Sigmoid colon (tissue), 7 donors: ENCODE results near the gene FAM131C. TPM values are rescaled to one million over a fixed set of nuclear protein-coding genes. Genes with fewer than 3 reads are reported as not detected.
"Not testable (repeated sequence)": the region's sequence is repeated elsewhere in the genome, so short reads cannot be mapped to it uniquely, and the experiment has no call there.

Experiments used
- DNase-seq: peaks from one replicate; pipeline ENCODE4 v3.0.0-alpha.2; 2019
- H3K27ac ChIP-seq, 4 donors: fragments of 200-600 bp; sonication (generic); one replicate each; pipeline ENCODE4 v1.5.1; 2016 to 2019; ENCODE audit warnings: mild to moderate bottlenecking in 1 of 4
- H3K27me3 ChIP-seq, 3 donors: fragments of 200-600 bp; sonication (generic); one replicate each; pipeline ENCODE4 v1.5.1; 2019; ENCODE audit warnings: mild to moderate bottlenecking in 1 of 3
- H3K36me3 ChIP-seq, 4 donors: fragments of 200-600 bp; sonication (generic); one replicate each; pipeline ENCODE4 v1.5.1; 2016 to 2019
- H3K4me1 ChIP-seq, 4 donors: fragments of 200-600 bp; sonication (generic); one replicate each; pipeline ENCODE4 v1.5.1; 2017 to 2019
- H3K4me3 ChIP-seq, 4 donors: fragments of 200-600 bp; sonication (generic); one replicate each; pipeline ENCODE4 v1.5.1; 2017 to 2019; ENCODE audit warnings: mild to moderate bottlenecking in 2 of 4, moderate library complexity in 1 of 4
- H3K9me3 ChIP-seq, 4 donors: fragments of 200-600 bp in 3 of 4; sonication (generic) in 3 of 4; one replicate each; pipeline versions ENCODE4 v1.5.1 to v1.6.1; 2013 to 2019
- EP300 ChIP-seq, 4 donors: sonication (generic); formaldehyde crosslinking; IDR thresholded peaks; one replicate each; pipeline ENCODE4 v1.6.1; 2017; ENCODE audit warnings: antibody characterized with exemption in 4 of 4
- POLR2A ChIP-seq, 2 donors: fragments of 450-650 bp; IDR thresholded peaks; one replicate each; pipeline ENCODE4 v1.6.1; 2016; ENCODE audit warnings: antibody characterized with exemption in 2 of 2, mild to moderate bottlenecking in 2 of 2, moderate library complexity in 2 of 2
- POLR2AphosphoS5 ChIP-seq, 4 donors: sonication (generic); formaldehyde crosslinking; IDR thresholded peaks; one replicate each; pipeline ENCODE4 v1.6.1; 2017; ENCODE audit warnings: antibody characterized with exemption in 4 of 4
- WGBS, 2 donors: extraction: QIAGEN DNeasy Blood & Tissue Kit; methylation state at CpG; one replicate each; pipeline ENCODE4 v1.1.7; 2013; 5-methylcytosine and 5-hydroxymethylcytosine counted together
- intact Hi-C: fragments of 100-400 bp; cut with DNase I; formaldehyde crosslinking; loops from one replicate; pipeline ENCODE4 v1.15.1; 2023
- polyA plus RNA-seq, 3 donors: library from polyadenylated mRNA; stranded (reverse); fragments of 200-250 nt; gene quantifications; one replicate each; pipeline ENCODE4 v1.2.3, GENCODE V29; 2013
- total RNA-seq, 4 donors: library from RNA; depleted of rRNA; stranded (reverse); fragments of >200 nt; gene quantifications; one replicate each; pipeline ENCODE4 v1.1.0, GENCODE V29; 2016
- TF ChIP-seq, protein P1 (sequence below), 4 experiments: fragments of 450-650 bp in 3 of 4; fragments of 200-600 bp in 1 of 4; IDR thresholded peaks; one replicate each; pipeline ENCODE4 v1.5.1; 2016 to 2019; ENCODE audit warnings: antibody characterized with exemption in 4 of 4, mild to moderate bottlenecking in 3 of 4, moderate library complexity in 2 of 4
- donor health status: healthy with polysubstance abuse.
- donor health status: Bipolar disorder and iron deficiency.
- donor health status: healthy.

FAM131C gene
- total and polyA plus RNA-seq, 7 donors: 0.12 to 0.81 TPM; not detected in 5

GRCh38 chr1:16063226-16063829 is 10.1 kb downstream of the FAM131C start:
- TF ChIP-seq POLR2AphosphoS5 (IDR thresholded peaks at IDR 0.05) (no peak), POLR2A (IDR thresholded peaks at IDR 0.05) (no peak), EP300 (IDR thresholded peaks at IDR 0.05) (no peak)
- TF ChIP-seq, protein P1, sequence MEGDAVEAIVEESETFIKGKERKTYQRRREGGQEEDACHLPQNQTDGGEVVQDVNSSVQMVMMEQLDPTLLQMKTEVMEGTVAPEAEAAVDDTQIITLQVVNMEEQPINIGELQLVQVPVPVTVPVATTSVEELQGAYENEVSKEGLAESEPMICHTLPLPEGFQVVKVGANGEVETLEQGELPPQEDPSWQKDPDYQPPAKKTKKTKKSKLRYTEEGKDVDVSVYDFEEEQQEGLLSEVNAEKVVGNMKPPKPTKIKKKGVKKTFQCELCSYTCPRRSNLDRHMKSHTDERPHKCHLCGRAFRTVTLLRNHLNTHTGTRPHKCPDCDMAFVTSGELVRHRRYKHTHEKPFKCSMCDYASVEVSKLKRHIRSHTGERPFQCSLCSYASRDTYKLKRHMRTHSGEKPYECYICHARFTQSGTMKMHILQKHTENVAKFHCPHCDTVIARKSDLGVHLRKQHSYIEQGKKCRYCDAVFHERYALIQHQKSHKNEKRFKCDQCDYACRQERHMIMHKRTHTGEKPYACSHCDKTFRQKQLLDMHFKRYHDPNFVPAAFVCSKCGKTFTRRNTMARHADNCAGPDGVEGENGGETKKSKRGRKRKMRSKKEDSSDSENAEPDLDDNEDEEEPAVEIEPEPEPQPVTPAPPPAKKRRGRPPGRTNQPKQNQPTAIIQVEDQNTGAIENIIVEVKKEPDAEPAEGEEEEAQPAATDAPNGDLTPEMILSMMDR (IDR thresholded peaks at IDR 0.05): no peak
- Histone ChIP-seq H3K4me3 (no peak overlapping the region), H3K36me3 (no peaks in the 10 kb centered on the region), H3K4me1 (peaks cover 0 to 5% (median under 1%) of the 10 kb centered on the region in 4 donors), H3K27me3 (no peaks in the 10 kb centered on the region), H3K27ac (no peak overlapping the region), H3K9me3 (no peaks in the 10 kb centered on the region)
- intact Hi-C loops: no loop called here
- WGBS, 2 donors: 91 to 93% methylated on average over 15 of the region's 15 CpGs
- DNase-seq: no peak

DNA sequence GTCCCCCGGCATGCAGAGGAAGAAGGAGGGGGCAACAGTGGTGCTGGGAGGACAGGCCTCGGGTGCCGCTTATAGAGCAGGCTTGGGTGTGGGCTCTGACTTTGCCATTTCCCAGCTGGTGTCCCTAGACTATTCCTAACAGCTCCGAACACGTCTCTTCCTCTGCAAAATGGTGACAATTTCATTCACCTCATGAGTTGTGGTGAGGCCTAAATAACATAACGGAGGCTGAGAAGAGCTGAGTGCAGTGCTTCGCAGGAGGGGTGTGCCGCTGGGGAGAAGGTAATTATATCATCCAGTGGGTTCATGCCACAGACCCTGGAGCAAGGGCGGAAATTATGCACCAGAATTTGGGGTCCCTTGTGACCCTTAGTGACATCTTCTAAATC is 10.8 kb downstream of the FAM131C start:
- H3K27ac ChIP-seq, H3K9me3 ChIP-seq, DNase-seq, intact Hi-C loops, H3K36me3 ChIP-seq, H3K4me1 ChIP-seq, H3K27me3 ChIP-seq, H3K4me3 ChIP-seq: not testable (repeated sequence)
- 86 to 88% methylated on average over 9 of the region's 9 CpGs for WGBS, 2 donors

- H3K9me3 ChIP-seq, H3K36me3 ChIP-seq, intact Hi-C loops, DNase-seq, H3K4me1 ChIP-seq, H3K27me3 ChIP-seq, H3K27ac ChIP-seq, H3K4me3 ChIP-seq: not testable (repeated sequence)
- 75 to 83% methylated on average over 18 of the region's 18 CpGs for WGBS, 2 donors
These were observed 11.3 kb downstream of the FAM131C start for GRCh38 chr1:16061989-16062686.

DNA sequence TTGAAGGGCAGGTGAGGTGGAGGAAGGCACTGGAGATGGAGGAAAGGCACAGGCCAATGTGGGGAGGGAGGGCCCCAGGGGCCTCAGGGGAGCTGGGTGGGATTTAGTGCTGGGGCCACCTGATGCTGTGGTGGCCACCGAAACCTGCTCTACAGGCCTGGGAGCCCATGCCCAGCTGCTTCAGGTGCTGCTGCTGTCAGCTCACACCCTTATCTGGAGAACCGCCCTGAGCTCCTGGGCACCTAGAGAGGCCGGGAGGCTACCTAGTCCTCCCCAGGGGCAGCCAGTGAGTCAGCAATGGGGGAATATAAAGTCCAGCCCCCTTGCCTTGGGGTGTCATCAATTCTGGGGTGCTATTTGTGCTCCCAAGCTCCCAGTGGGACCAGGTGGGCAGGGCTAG is 12.2 kb downstream of the FAM131C start:
- H3K36me3 ChIP-seq: no peaks in the 10 kb centered on the region
- no peak for DNase-seq
- no peak overlapping the region for H3K4me3 ChIP-seq
- no peaks in the 10 kb centered on the region for H3K9me3 ChIP-seq
- no peak for TF ChIP-seq POLR2AphosphoS5 (IDR thresholded peaks at IDR 0.05)
- no peak for TF ChIP-seq POLR2A (IDR thresholded peaks at IDR 0.05)
- TF ChIP-seq, protein P1 (IDR thresholded peaks at IDR 0.05): no peak
- no peak for TF ChIP-seq EP300 (IDR thresholded peaks at IDR 0.05)
- H3K27ac ChIP-seq: no peak overlapping the region
- no peaks in the 10 kb centered on the region for H3K4me1 ChIP-seq
- WGBS, 2 donors: 45 to 81% methylated on average over 3 of the region's 3 CpGs
- no peaks in the 10 kb centered on the region for H3K27me3 ChIP-seq
- intact Hi-C loops: no loop called here

- H3K27me3 ChIP-seq, H3K4me3 ChIP-seq, DNase-seq, H3K36me3 ChIP-seq, H3K4me1 ChIP-seq, H3K27ac ChIP-seq, H3K9me3 ChIP-seq: not testable (repeated sequence)
- intact Hi-C loops: loop anchor here (5.0 kb wide), 1 partner anchor 266 kb away; no protein-coding TSS in a partner anchor
- 66 to 80% methylated on average over 15 to 17 of the region's 20 CpGs for WGBS, 2 donors
These were observed 14.9 kb downstream of the FAM131C start for GRCh38 chr1:16058394-16059120.

- H3K27me3 ChIP-seq, H3K27ac ChIP-seq, H3K36me3 ChIP-seq, H3K4me1 ChIP-seq, DNase-seq, H3K9me3 ChIP-seq, H3K4me3 ChIP-seq: not testable (repeated sequence)
- intact Hi-C loops: loop anchor here (1.0 to 5.0 kb wide), 2 partner anchors 24 to 265 kb away; no protein-coding TSS in a partner anchor
- WGBS, 2 donors: 74 to 75% methylated on average over 7 of the region's 7 CpGs
These were observed 16.0 kb downstream of the FAM131C start for GRCh38 chr1:16057314-16057915.

DNA sequence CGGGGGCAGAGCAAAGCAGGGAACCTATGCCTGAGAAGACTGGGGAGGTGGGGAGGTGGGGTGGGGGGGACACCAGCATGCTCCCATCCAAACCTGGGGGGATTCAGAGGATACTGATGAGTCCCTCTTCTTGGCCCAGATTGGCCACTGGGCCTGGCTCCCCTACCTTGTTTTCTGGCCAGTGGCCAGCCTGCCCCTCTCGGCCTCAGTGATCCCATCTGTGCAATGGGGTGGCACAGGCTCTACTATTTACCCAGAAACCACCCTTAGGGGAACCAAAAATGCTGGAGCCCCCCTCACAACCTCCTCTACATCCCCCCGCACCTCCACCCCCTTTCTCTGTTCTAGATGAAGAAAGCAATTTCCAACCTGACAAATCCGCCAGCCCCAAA is 16.9 kb downstream of the FAM131C start:
- not testable (repeated sequence) for H3K4me3 ChIP-seq, H3K27me3 ChIP-seq, H3K9me3 ChIP-seq, H3K36me3 ChIP-seq, H3K27ac ChIP-seq, H3K4me1 ChIP-seq, DNase-seq
- 45 to 60% methylated on average over 4 of the region's 4 CpGs for WGBS, 2 donors
- intact Hi-C loops: loop anchor here (5.0 kb wide), 1 partner anchor 264 kb away; no protein-coding TSS in a partner anchor
